Astrocyte (in vitro differentiated cells and primary cell): ENCODE data around the gene SFTPB. TPM values are rescaled to one million over a fixed set of nuclear protein-coding genes. Genes with fewer than 3 reads are reported as not detected.

Source experiments
- DNase-seq: peaks from one replicate; pipeline ENCODE4 v3.0.0-alpha.2; 2010; ENCODE audit warnings: low read depth
- FAIRE-seq: peaks from 2 replicates; lab custom pipeline; 2011; peaks lifted over from hg19 to GRCh38; lab: Jason Lieb, UNC
- H2AFZ ChIP-seq: 2 replicates; pipeline ENCODE4 v1.6.0; 2012; ENCODE audit warnings: low read depth, low read length, inconsistent platforms
- H3K27ac ChIP-seq: 2 replicates; pipeline ENCODE4 v1.5.1; 2011; ENCODE audit warnings: low read depth, low read length, inconsistent platforms
- H3K27me3 ChIP-seq: 2 replicates; pipeline ENCODE4 v1.6.0; 2011; ENCODE audit warnings: low read length, inconsistent platforms; ENCODE audit not compliant: insufficient read depth
- H3K36me3 ChIP-seq: 2 replicates; pipeline ENCODE4 v1.5.1; 2011; ENCODE audit warnings: low read length, inconsistent platforms; ENCODE audit not compliant: insufficient read depth
- H3K4me1 ChIP-seq: 2 replicates; pipeline ENCODE4 v1.5.1; 2011; ENCODE audit warnings: low read length, inconsistent platforms; ENCODE audit not compliant: insufficient read depth
- H3K4me2 ChIP-seq: 2 replicates; pipeline ENCODE4 v1.6.0; 2012; ENCODE audit warnings: low read length, inconsistent platforms
- H3K4me3 ChIP-seq: 2 replicates; pipeline ENCODE4 v1.5.1; 2011; ENCODE audit warnings: low read depth, mild to moderate bottlenecking, low read length, inconsistent platforms; ENCODE audit not compliant: insufficient read depth
- H3K79me2 ChIP-seq: 2 replicates; pipeline ENCODE4 v1.6.0; 2012; ENCODE audit warnings: mild to moderate bottlenecking, low read length, inconsistent platforms; ENCODE audit not compliant: insufficient read depth
- H3K9ac ChIP-seq: 2 replicates; pipeline ENCODE4 v1.6.0; 2012; ENCODE audit warnings: mild to moderate bottlenecking, low read length, inconsistent platforms
- H3K9me3 ChIP-seq: 2 replicates; pipeline ENCODE4 v1.5.1; 2012; ENCODE audit warnings: low read depth, mild to moderate bottlenecking, low read length, inconsistent platforms; ENCODE audit not compliant: insufficient read depth
- H4K20me1 ChIP-seq: 2 replicates; pipeline ENCODE4 v1.6.0; 2012; ENCODE audit warnings: low read length, inconsistent platforms; ENCODE audit not compliant: insufficient read depth
- H3K27ac Mint-ChIP-seq: one replicate; pipeline ENCODE4 v1.8.0; 2021; ENCODE audit warnings: mild to moderate bottlenecking, mixed read lengths; ENCODE audit not compliant: unreplicated experiment
- H3K27me3 Mint-ChIP-seq: one replicate; pipeline ENCODE4 v1.8.0; 2021; ENCODE audit warnings: low read depth, mixed read lengths; ENCODE audit not compliant: unreplicated experiment
- H3K36me3 Mint-ChIP-seq: one replicate; pipeline ENCODE4 v1.8.0; 2021; ENCODE audit warnings: low read depth, mixed read lengths; ENCODE audit not compliant: unreplicated experiment
- H3K4me1 Mint-ChIP-seq: one replicate; pipeline ENCODE4 v1.8.0; 2021; ENCODE audit warnings: low read depth, mixed read lengths; ENCODE audit not compliant: unreplicated experiment
- H3K4me3 Mint-ChIP-seq: one replicate; pipeline ENCODE4 v1.8.0; 2021; ENCODE audit warnings: mild to moderate bottlenecking, moderate library complexity, mixed read lengths; ENCODE audit not compliant: unreplicated experiment
- H3K9me3 Mint-ChIP-seq: one replicate; pipeline ENCODE4 v1.8.0; 2021; ENCODE audit warnings: mild to moderate bottlenecking, mixed read lengths; ENCODE audit not compliant: unreplicated experiment
- EZH2 ChIP-seq: IDR thresholded peaks from 2 replicates; pipeline ENCODE4 v1.6.1; 2012; ENCODE audit warnings: mild to moderate bottlenecking, low read length, inconsistent platforms; ENCODE audit not compliant: insufficient read depth
- total RNA-seq: library from RNA; stranded (reverse); gene quantifications from 2 replicates; pipeline ENCODE4 v1.2.1, GENCODE V29; 2021
- TF ChIP-seq, protein P1 (sequence below): IDR thresholded peaks from 2 replicates; pipeline ENCODE4 v1.5.1; 2011; ENCODE audit warnings: low read depth, mild to moderate bottlenecking, inconsistent platforms, low read length, moderate library complexity; ENCODE audit not compliant: insufficient read depth

The SFTPB gene
- total RNA-seq, 1 donor from 2014 or later, result not detected

DNA sequence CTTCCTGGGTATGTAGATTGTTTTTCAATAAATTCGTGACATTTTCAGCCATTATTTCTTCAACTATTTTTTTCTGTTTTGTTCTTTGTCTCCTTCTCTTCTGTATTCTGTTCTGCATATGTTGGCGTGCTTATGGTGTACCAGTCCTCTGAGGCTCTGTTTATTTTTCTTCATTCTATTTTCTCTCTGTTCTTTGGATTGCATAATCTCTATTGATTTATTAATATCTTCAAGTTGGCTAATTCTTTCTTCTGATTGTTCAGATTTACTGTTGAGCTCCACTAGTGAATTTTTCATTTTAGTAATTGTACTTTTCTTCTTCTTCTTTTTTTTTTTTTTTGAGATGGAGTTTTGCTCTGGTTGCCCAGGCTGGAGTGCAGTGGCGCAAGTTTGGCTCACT is 36.0 kb upstream of the SFTPB start:
- Mint-ChIP-seq H3K36me3 (no peaks in the 10 kb centered on the region), H3K27me3 (peaks cover 6% of the 10 kb centered on the region), H3K27ac (peak overlapping the region; percentile 62), H3K4me1 (peaks cover 26% of the 10 kb centered on the region), H3K9me3 (no peaks in the 10 kb centered on the region), H3K4me3 (no peak overlapping the region)
- Histone ChIP-seq H3K4me3 (no peak overlapping the region), H3K9ac (no peak overlapping the region), H2AFZ (no peak overlapping the region), H3K79me2 (no peaks in the 10 kb centered on the region), H4K20me1 (no peaks in the 10 kb centered on the region), H3K27me3 (peaks cover 5% of the 10 kb centered on the region), H3K27ac (no peak overlapping the region), H3K4me2 (no peak overlapping the region), H3K4me1 (peaks cover 26% of the 10 kb centered on the region), H3K36me3 (no peaks in the 10 kb centered on the region), H3K9me3 (no peaks in the 10 kb centered on the region)
- DNase-seq, result no peak
- no peak for FAIRE-seq
- TF ChIP-seq EZH2, result no peak
- TF ChIP-seq, protein P1, sequence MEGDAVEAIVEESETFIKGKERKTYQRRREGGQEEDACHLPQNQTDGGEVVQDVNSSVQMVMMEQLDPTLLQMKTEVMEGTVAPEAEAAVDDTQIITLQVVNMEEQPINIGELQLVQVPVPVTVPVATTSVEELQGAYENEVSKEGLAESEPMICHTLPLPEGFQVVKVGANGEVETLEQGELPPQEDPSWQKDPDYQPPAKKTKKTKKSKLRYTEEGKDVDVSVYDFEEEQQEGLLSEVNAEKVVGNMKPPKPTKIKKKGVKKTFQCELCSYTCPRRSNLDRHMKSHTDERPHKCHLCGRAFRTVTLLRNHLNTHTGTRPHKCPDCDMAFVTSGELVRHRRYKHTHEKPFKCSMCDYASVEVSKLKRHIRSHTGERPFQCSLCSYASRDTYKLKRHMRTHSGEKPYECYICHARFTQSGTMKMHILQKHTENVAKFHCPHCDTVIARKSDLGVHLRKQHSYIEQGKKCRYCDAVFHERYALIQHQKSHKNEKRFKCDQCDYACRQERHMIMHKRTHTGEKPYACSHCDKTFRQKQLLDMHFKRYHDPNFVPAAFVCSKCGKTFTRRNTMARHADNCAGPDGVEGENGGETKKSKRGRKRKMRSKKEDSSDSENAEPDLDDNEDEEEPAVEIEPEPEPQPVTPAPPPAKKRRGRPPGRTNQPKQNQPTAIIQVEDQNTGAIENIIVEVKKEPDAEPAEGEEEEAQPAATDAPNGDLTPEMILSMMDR, result no peak

DNA sequence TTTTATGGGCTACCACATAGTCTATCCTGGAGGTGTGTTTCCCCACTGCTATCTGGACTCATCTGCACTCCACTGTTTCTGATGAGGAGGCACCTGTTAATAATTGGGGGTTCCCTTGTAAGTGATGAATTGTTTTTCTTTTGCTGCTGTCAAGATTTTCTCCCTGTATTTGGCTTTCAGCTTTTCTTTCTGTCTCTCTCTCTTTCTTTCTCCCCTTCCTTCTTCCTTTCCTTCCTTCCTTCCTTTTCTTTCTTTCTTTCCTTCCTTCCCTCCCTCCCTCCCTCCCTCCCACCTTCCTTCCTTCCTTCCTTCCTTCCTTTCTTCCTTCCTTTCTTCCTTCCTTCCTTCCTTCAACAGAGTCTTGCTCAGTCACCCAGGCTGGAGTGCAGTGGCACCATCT is 35.3 kb upstream of the SFTPB start:
- DNase-seq (no peak), FAIRE-seq (no peak)
- H4K20me1 ChIP-seq, result no peaks in the 10 kb centered on the region
- no peaks in the 10 kb centered on the region for H3K36me3 Mint-ChIP-seq
- TF ChIP-seq, protein P1, result no peak
- TF ChIP-seq EZH2, result no peak
- H3K4me1 Mint-ChIP-seq, result peaks cover 26% of the 10 kb centered on the region
- no peak overlapping the region for H3K9ac ChIP-seq
- H3K27ac ChIP-seq, result no peak overlapping the region
- H2AFZ ChIP-seq, result no peak overlapping the region
- peaks cover 26% of the 10 kb centered on the region for H3K4me1 ChIP-seq
- no peaks in the 10 kb centered on the region for H3K9me3 ChIP-seq
- H3K36me3 ChIP-seq, result no peaks in the 10 kb centered on the region
- H3K4me3 Mint-ChIP-seq, result no peak overlapping the region
- no peaks in the 10 kb centered on the region for H3K9me3 Mint-ChIP-seq
- H3K27me3 ChIP-seq, result peaks cover 3% of the 10 kb centered on the region
- no peak overlapping the region for H3K4me2 ChIP-seq
- no peaks in the 10 kb centered on the region for H3K79me2 ChIP-seq
- peaks cover 2% of the 10 kb centered on the region for H3K27me3 Mint-ChIP-seq
- H3K4me3 ChIP-seq, result no peak overlapping the region
- H3K27ac Mint-ChIP-seq, result no peak overlapping the region

DNA sequence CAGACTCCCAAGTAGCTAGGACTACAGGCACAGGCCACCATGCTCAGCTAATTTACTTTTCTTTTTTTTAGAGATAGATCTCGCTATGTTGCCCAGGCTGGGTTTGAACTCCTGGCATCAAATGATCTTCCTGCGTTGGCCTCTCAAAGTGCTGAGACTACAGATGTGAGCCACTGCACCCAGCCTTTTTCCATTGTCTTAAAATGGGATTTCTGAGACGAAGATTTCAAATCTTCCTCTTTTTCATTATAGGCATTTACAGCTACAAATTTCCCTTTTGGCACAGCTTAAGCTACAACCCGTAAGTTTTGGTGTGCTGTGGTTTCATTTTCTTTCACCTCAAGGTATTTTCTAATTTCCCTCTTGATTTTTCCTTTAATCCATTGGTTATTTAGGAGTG is 34.8 kb upstream of the SFTPB start:
- no peak overlapping the region for H3K4me3 ChIP-seq
- H3K4me2 ChIP-seq, result peak overlapping the region; percentile 79

More for the DNA sequence above, 34.8 kb upstream of the SFTPB start:
- TF ChIP-seq EZH2, result no peak
- TF ChIP-seq, protein P1, result no peak
- Mint-ChIP-seq H3K27me3 (peaks cover 6% of the 10 kb centered on the region), H3K9me3 (no peaks in the 10 kb centered on the region), H3K27ac (peak overlapping the region; percentile 89), H3K36me3 (no peaks in the 10 kb centered on the region), H3K4me1 (peaks cover 26% of the 10 kb centered on the region), H3K4me3 (no peak overlapping the region)
- DNase-seq (no peak), FAIRE-seq (no peak)
- Histone ChIP-seq H3K36me3 (no peaks in the 10 kb centered on the region), H3K27ac (no peak overlapping the region), H3K9ac (no peak overlapping the region), H4K20me1 (no peaks in the 10 kb centered on the region), H2AFZ (no peak overlapping the region), H3K9me3 (no peaks in the 10 kb centered on the region), H3K4me1 (peaks cover 26% of the 10 kb centered on the region), H3K79me2 (no peaks in the 10 kb centered on the region), H3K27me3 (peaks cover 3% of the 10 kb centered on the region)
